Measurements from ENCODE around the gene CMTM3. TPM values are rescaled to one million over a fixed set of nuclear protein-coding genes. Genes with fewer than 3 reads are reported as not detected.

The CMTM3 gene
- total RNA-seq, 1 donor from 2014 or later: 18.3 TPM

DNA sequence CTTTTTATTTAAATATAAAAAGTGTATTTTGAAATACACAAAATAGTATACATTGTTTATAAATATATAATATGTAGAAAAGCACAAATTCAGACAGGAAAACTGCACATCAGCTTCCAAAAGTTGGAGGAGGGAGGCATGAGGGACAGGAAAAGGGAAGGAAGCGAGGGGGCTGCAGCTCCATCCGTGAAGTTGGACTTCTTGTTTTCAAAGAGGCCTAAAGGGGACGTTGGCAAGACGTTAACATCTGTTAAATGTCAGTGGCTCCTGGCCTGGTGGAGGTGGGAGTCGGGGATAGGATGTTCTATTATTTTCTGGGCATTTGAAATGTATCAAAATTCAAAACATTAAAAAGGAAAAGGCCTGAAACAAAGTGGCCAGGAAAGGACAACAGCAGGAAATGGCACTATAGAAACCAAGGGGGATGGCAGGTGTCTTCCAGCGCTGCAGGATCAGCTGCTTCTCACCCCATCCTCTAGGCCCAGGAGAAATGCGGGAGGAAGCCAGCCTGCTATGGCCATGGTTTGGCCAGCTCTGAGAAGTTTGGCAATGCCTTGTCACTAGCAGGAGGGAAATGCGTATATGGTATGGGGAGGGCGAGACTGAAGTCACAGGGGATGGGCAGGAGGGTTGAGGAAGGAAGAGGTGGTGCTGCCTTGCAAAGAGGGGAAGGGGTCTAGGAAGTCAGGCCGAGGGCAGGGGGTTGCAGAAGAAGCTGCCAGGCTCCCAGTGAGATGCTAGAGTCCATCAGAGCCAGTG is 18.8 kb upstream of the CMTM3 start:
- no peaks in the 10 kb centered on the region for H3F3A ChIP-seq (ENCODE audit: low read depth)

DNA sequence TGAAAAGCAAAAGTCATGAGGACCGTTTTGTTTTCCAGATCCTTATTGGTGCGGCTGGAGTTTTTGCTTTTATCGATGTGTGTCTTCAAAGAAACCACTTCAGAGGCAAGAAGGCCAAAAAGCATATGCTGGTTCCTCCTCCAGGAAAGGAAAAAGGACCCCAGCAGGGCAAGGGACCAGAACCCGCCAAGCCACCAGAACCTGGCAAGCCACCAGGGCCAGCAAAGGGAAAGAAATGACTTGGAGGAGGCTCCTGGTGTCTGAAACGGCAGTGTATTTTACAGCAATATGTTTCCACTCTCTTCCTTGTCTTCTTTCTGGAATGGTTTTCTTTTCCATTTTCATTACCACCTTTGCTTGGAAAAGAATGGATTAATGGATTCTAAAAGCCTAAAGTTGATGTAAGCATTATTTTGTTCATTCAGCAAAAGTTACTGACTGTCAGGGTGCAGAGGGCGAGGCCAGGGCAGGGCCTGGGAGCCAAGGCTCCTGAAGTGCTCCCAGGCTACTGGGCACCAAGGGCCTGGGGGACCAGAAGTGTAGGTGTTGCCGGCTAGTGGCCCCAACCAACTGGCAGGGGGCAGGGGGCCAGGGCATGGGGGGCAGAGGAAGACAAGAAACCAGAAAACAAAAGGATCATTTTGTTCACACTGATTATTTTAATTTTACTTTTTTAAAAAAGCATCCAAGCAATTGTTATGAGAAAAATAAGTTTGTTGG is 16.5 kb upstream of the CMTM3 start:
- DNase-seq (ENCODE audit: low spot score): no peak
- Mint-ChIP-seq H3K4me3 (no peak overlapping the region), H3K36me3 (no peaks in the 10 kb centered on the region), H3K4me1 (peaks cover 11% of the 10 kb centered on the region), H3K9me3 (no peaks in the 10 kb centered on the region), H3K27me3 (ENCODE audit: insufficient read depth, low read depth) (peaks cover 2% of the 10 kb centered on the region), H3K27ac (no peak overlapping the region)
- Histone ChIP-seq H3K36me3 (no peaks in the 10 kb centered on the region), H3K27me3 (no peaks in the 10 kb centered on the region), H4K20me1 (ENCODE audit: low read depth) (no peaks in the 10 kb centered on the region), H3K4me3 (no peak overlapping the region), H3K9ac (no peak overlapping the region), H3K4me2 (no peak overlapping the region), H3K79me2 (ENCODE audit: low read depth) (no peaks in the 10 kb centered on the region), H3K9me3 (ENCODE audit: low read depth) (no peaks in the 10 kb centered on the region), H3F3A (ENCODE audit: low read depth) (no peaks in the 10 kb centered on the region), H3K4me1 (no peaks in the 10 kb centered on the region), H2AFZ (replicated peaks) (no peak overlapping the region), H3K27ac (no peak overlapping the region)
- TF ChIP-seq EZH2 (IDR thresholded peaks at IDR 0.05) (no peak), EZH2phosphoT487 (IDR thresholded peaks at IDR 0.05) (no peak)
- TF ChIP-seq, protein P1, sequence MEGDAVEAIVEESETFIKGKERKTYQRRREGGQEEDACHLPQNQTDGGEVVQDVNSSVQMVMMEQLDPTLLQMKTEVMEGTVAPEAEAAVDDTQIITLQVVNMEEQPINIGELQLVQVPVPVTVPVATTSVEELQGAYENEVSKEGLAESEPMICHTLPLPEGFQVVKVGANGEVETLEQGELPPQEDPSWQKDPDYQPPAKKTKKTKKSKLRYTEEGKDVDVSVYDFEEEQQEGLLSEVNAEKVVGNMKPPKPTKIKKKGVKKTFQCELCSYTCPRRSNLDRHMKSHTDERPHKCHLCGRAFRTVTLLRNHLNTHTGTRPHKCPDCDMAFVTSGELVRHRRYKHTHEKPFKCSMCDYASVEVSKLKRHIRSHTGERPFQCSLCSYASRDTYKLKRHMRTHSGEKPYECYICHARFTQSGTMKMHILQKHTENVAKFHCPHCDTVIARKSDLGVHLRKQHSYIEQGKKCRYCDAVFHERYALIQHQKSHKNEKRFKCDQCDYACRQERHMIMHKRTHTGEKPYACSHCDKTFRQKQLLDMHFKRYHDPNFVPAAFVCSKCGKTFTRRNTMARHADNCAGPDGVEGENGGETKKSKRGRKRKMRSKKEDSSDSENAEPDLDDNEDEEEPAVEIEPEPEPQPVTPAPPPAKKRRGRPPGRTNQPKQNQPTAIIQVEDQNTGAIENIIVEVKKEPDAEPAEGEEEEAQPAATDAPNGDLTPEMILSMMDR (IDR thresholded peaks at IDR 0.05): no peak

More for the DNA sequence above, 18.8 kb upstream of the CMTM3 start:
- Mint-ChIP-seq H3K4me1 (peaks cover 26% of the 10 kb centered on the region), H3K27me3 (ENCODE audit: insufficient read depth, low read depth) (peaks cover 2% of the 10 kb centered on the region), H3K4me3 (peak overlapping the region; percentile 25), H3K27ac (no peak overlapping the region), H3K9me3 (peaks cover 2% of the 10 kb centered on the region), H3K36me3 (peaks cover 1% of the 10 kb centered on the region)
- no peaks in the 10 kb centered on the region for H3K36me3 ChIP-seq
- no peak overlapping the region for H3K4me3 ChIP-seq
- no peaks in the 10 kb centered on the region for H3K27me3 ChIP-seq
- TF ChIP-seq, protein P1 (IDR thresholded peaks at IDR 0.05): no peak
- TF ChIP-seq EZH2 (IDR thresholded peaks at IDR 0.05) (no peak), EZH2phosphoT487 (IDR thresholded peaks at IDR 0.05) (no peak)
- H2AFZ ChIP-seq (replicated peaks): no peak overlapping the region
- H4K20me1 ChIP-seq (ENCODE audit: low read depth): no peaks in the 10 kb centered on the region
- no peak overlapping the region for H3K4me2 ChIP-seq
- no peaks in the 10 kb centered on the region for H3K9me3 ChIP-seq (ENCODE audit: low read depth)
- H3K79me2 ChIP-seq (ENCODE audit: low read depth): no peaks in the 10 kb centered on the region
- peaks cover 9% of the 10 kb centered on the region for H3K4me1 ChIP-seq
- no peak overlapping the region for H3K9ac ChIP-seq
- H3K27ac ChIP-seq: no peak overlapping the region
- DNase-seq (ENCODE audit: low spot score): no peak

DNA sequence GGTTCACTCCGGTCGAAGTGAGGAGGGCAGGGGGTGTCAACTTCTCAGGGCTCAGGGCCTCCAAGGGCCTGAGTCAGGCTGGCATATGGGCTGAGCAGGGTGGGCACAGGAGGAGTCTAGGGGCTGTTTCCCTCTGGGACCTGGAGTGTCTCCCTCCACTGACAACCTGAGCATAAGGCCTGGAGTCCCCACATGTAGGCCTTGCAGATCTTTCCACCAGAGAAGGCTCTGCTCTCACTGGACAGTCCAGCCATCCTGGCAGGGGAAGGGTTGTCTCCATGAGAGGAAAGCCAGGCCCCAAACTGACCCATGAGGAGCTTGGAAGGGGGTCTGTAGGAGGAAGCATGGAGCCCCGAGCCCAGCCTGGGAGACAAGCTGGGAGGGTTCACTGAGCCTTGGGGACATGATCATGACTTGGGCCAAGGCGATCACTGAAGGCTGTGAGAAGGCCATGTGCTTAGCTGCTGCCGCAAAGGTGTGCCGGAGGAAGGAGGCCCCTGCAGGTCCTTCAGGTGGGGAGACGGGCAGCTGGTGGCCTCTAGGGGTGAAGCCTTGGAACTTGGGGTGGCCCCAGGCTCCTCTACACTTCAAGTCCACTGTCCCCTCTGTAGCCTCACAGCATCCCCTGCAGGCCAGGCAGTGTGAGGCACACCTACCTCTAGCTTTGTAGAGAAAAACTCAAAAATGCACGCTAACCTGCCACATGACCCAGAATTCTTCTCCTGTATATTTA is 15.4 kb upstream of the CMTM3 start:
- Histone ChIP-seq H3K79me2 (ENCODE audit: low read depth) (no peaks in the 10 kb centered on the region), H3K36me3 (no peaks in the 10 kb centered on the region), H4K20me1 (ENCODE audit: low read depth) (no peaks in the 10 kb centered on the region), H2AFZ (replicated peaks) (no peak overlapping the region), H3K9me3 (ENCODE audit: low read depth) (no peaks in the 10 kb centered on the region), H3F3A (ENCODE audit: low read depth) (no peaks in the 10 kb centered on the region), H3K4me2 (no peak overlapping the region), H3K27me3 (no peaks in the 10 kb centered on the region), H3K27ac (no peak overlapping the region), H3K9ac (no peak overlapping the region), H3K4me3 (no peak overlapping the region), H3K4me1 (no peaks in the 10 kb centered on the region)
- H3K4me3 Mint-ChIP-seq: no peak overlapping the region
- no peak overlapping the region for H3K27ac Mint-ChIP-seq
- H3K36me3 Mint-ChIP-seq: no peaks in the 10 kb centered on the region
- H3K4me1 Mint-ChIP-seq: peaks cover 11% of the 10 kb centered on the region
- no peaks in the 10 kb centered on the region for H3K9me3 Mint-ChIP-seq
- DNase-seq (ENCODE audit: low spot score): peak; percentile 50
- H3K27me3 Mint-ChIP-seq (ENCODE audit: insufficient read depth, low read depth): peaks cover 2% of the 10 kb centered on the region
- TF ChIP-seq EZH2phosphoT487 (IDR thresholded peaks at IDR 0.05): no peak
- TF ChIP-seq, protein P1 (IDR thresholded peaks at IDR 0.05): peak; percentile 56
